Measurements from ENCODE around the gene GET4.

GET4 gene

GRCh38 chr7:910441-910861, 34.1 kb downstream of the GET4 start:
- in situ Hi-C loops (cut with HindIII; ENCODE audit: low sequenced_read_pairs): no loop called here

GRCh38 chr7:910931-911431, 34.6 kb downstream of the GET4 start:
- in situ Hi-C loops (cut with HindIII; ENCODE audit: low sequenced_read_pairs): no loop called here

- in situ Hi-C loops (cut with HindIII; ENCODE audit: low sequenced_read_pairs): no loop called here
Measured at GRCh38 chr7:911791-912480, 35.6 kb downstream of the GET4 start.

GRCh38 chr7:913736-914520, 37.6 kb downstream of the GET4 start:
- in situ Hi-C loops (cut with HindIII; ENCODE audit: low sequenced_read_pairs): no loop called here

- in situ Hi-C loops (cut with HindIII; ENCODE audit: low sequenced_read_pairs): no loop called here
Measured at GRCh38 chr7:914521-915194, 38.3 kb downstream of the GET4 start.

GRCh38 chr7:915291-916218, 39.2 kb downstream of the GET4 start:
- in situ Hi-C loops (cut with HindIII; ENCODE audit: low sequenced_read_pairs): no loop called here

- in situ Hi-C loops (cut with HindIII; ENCODE audit: low sequenced_read_pairs): no loop called here
Measured at GRCh38 chr7:916291-916941, 40.1 kb downstream of the GET4 start.

- in situ Hi-C loops (cut with HindIII; ENCODE audit: low sequenced_read_pairs): no loop called here
Measured at GRCh38 chr7:917255-918117, 41.1 kb downstream of the GET4 start.

GRCh38 chr7:918118-918425, 41.7 kb downstream of the GET4 start:
- in situ Hi-C loops (cut with HindIII; ENCODE audit: low sequenced_read_pairs): no loop called here

GRCh38 chr7:918441-919113, 42.2 kb downstream of the GET4 start:
- in situ Hi-C loops (cut with HindIII; ENCODE audit: low sequenced_read_pairs): no loop called here

GRCh38 chr7:919114-919442, 42.7 kb downstream of the GET4 start:
- in situ Hi-C loops (cut with HindIII; ENCODE audit: low sequenced_read_pairs): no loop called here

GRCh38 chr7:919924-920341, 43.6 kb downstream of the GET4 start:
- in situ Hi-C loops (cut with HindIII; ENCODE audit: low sequenced_read_pairs): no loop called here

GRCh38 chr7:920351-921070, 44.2 kb downstream of the GET4 start:
- in situ Hi-C loops (cut with HindIII; ENCODE audit: low sequenced_read_pairs): no loop called here

GRCh38 chr7:921071-921461, 44.7 kb downstream of the GET4 start:
- in situ Hi-C loops (cut with HindIII; ENCODE audit: low sequenced_read_pairs): no loop called here

- in situ Hi-C loops (cut with HindIII; ENCODE audit: low sequenced_read_pairs): no loop called here
Measured at GRCh38 chr7:921581-922333, 45.4 kb downstream of the GET4 start.

GRCh38 chr7:922334-923107, 46.2 kb downstream of the GET4 start:
- in situ Hi-C loops (cut with HindIII; ENCODE audit: low sequenced_read_pairs): no loop called here

Data from endothelial cell of hepatic sinusoid (primary cell).